Right hindlimb (tissue), 1 donor: ENCODE data around the gene PHIP.

Experiments
- DNase-seq: peaks from one replicate; pipeline ENCODE4 v3.0.0-alpha.2; 2018

PHIP gene

GRCh38 chr6:79066828-79067227 is 11.2 kb downstream of the PHIP start:
- no peak for DNase-seq

GRCh38 chr6:79066330-79066729 is 11.7 kb downstream of the PHIP start:
- no peak for DNase-seq

- DNase-seq, result no peak
Measured at GRCh38 chr6:79065232-79065631, 12.8 kb downstream of the PHIP start.

GRCh38 chr6:79064635-79065034 is 13.4 kb downstream of the PHIP start:
- DNase-seq, result no peak

GRCh38 chr6:79062708-79063107 is 15.3 kb downstream of the PHIP start:
- no peak for DNase-seq

GRCh38 chr6:79057746-79058145 is 20.3 kb downstream of the PHIP start:
- DNase-seq, result no peak

GRCh38 chr6:79056226-79056625 is 21.8 kb downstream of the PHIP start:
- DNase-seq, result no peak

GRCh38 chr6:79048611-79049010 is 29.4 kb downstream of the PHIP start:
- no peak for DNase-seq

- DNase-seq, result no peak
Measured at GRCh38 chr6:79047072-79047471, 31.0 kb downstream of the PHIP start.

- no peak for DNase-seq
Measured at GRCh38 chr6:79045966-79046365, 32.1 kb downstream of the PHIP start.

GRCh38 chr6:79042799-79043126 is 35.3 kb downstream of the PHIP start:
- DNase-seq, result no peak

- no peak for DNase-seq
Measured at GRCh38 chr6:79042088-79042798, 35.8 kb downstream of the PHIP start.

- DNase-seq, result no peak
Measured at GRCh38 chr6:79040083-79040482, 38.0 kb downstream of the PHIP start.

GRCh38 chr6:79038061-79038460 is 40.0 kb downstream of the PHIP start:
- DNase-seq, result no peak

- DNase-seq, result no peak
Measured at GRCh38 chr6:79034865-79035264, 43.2 kb downstream of the PHIP start.

GRCh38 chr6:79033279-79033678 is 44.8 kb downstream of the PHIP start:
- DNase-seq, result no peak

- peak; percentile 19 for DNase-seq
Measured at GRCh38 chr6:79031821-79032590, 46.0 kb downstream of the PHIP start.

- DNase-seq, result no peak
Measured at GRCh38 chr6:79030511-79030910, 47.5 kb downstream of the PHIP start.

- no peak for DNase-seq
Measured at GRCh38 chr6:79030023-79030422, 48.0 kb downstream of the PHIP start.

GRCh38 chr6:79028641-79029314 is 49.3 kb downstream of the PHIP start:
- DNase-seq, result no peak

- DNase-seq, result no peak
Measured at GRCh38 chr6:79011940-79012339, 66.1 kb downstream of the PHIP start.

- DNase-seq, result no peak
Measured at GRCh38 chr6:79010422-79010821, 67.6 kb downstream of the PHIP start.

- DNase-seq, result no peak
Measured at GRCh38 chr6:79009819-79010218, 68.2 kb downstream of the PHIP start.

- DNase-seq, result no peak
Measured at GRCh38 chr6:79005497-79005896, 72.6 kb downstream of the PHIP start.
